ENCODE data around the gene ARHGAP40. TPM values are rescaled to one million over a fixed set of nuclear protein-coding genes. Genes with fewer than 3 reads are reported as not detected.

Gene ARHGAP40
- total RNA-seq, 1 experiment from 2014 or later: 0.18 TPM

- ChIA-PET POLR2A (no interaction called here), CTCF (interaction anchor here (0.5 to 0.6 kb wide), 2 partner anchors 32 to 251 kb away, joined by 3 to 5 read pairs; no protein-coding TSS in a partner anchor)
- intact Hi-C loops (cut with micrococcal nuclease; ENCODE audit: unreplicated experiment) (no loop called here), in situ Hi-C loops (cut with HindIII; ENCODE audit: low pct_unique_long_range_greater_than_20kb, low sequenced_read_pairs) (no loop called here)
- Histone ChIP-seq H3K27me3 (ENCODE audit: control insufficient read depth, insufficient read depth, low read length) (peaks cover 9% of the 10 kb centered on the region), H3K4me1 (ENCODE audit: control insufficient read depth, insufficient read depth, low read length) (peaks cover 5% of the 10 kb centered on the region), H3K27ac (ENCODE audit: low read length) (no peak overlapping the region), H3K9me3 (ENCODE audit: control insufficient read depth, insufficient read depth, low read depth, low read length) (no peaks in the 10 kb centered on the region), H3K36me3 (ENCODE audit: control insufficient read depth, insufficient read depth, low read length) (no peaks in the 10 kb centered on the region), H3K4me3 (ENCODE audit: low read depth in 2 of 2, low read length in 2 of 2) (no peak overlapping the region)
- DNase-seq (ENCODE audit: low read depth, low spot score) (peak; percentile 15), ATAC-seq (no peak; the same call in 1 of the 2 replicates)
- TF ChIP-seq POLR2AphosphoS5 (IDR thresholded peaks at IDR 0.05; ENCODE audit: low read depth, low read length) (no peak), SIN3A (IDR thresholded peaks at IDR 0.05; ENCODE audit: borderline replicate concordance, insufficient read depth, low read depth, low read length) (no peak), REST (IDR thresholded peaks at IDR 0.05; ENCODE audit: insufficient read depth in 1 of 2, low read depth in 2 of 2, low read length in 1 of 2) (no peak), CTCF (IDR thresholded peaks at IDR 0.05) (no peak)
- no TSS peak for BruUV-seq (replicated peaks)
These were observed 3.3 kb downstream of the ARHGAP40 start for GRCh38 chr20:38604873-38605303.

GRCh38 chr20:38607351-38607750 is 5.7 kb downstream of the ARHGAP40 start:
- ATAC-seq: no peak
- Histone ChIP-seq H3K4me1 (ENCODE audit: control insufficient read depth, insufficient read depth, low read length) (no peaks in the 10 kb centered on the region), H3K27me3 (ENCODE audit: control insufficient read depth, insufficient read depth, low read length) (peaks cover 6% of the 10 kb centered on the region), H3K36me3 (ENCODE audit: control insufficient read depth, insufficient read depth, low read length) (no peaks in the 10 kb centered on the region), H3K9me3 (ENCODE audit: control insufficient read depth, insufficient read depth, low read depth, low read length) (no peaks in the 10 kb centered on the region), H3K4me3 (ENCODE audit: low read depth in 2 of 2, low read length in 2 of 2) (no peak overlapping the region), H3K27ac (ENCODE audit: low read length) (no peak overlapping the region)
- no TSS peak for BruUV-seq (replicated peaks)
- TF ChIP-seq TCF7L2 (IDR thresholded peaks at IDR 0.05; ENCODE audit: low read depth, low read length): no peak
- TF ChIP-seq POLR2AphosphoS5 (IDR thresholded peaks at IDR 0.05; ENCODE audit: low read depth, low read length): no peak
- TF ChIP-seq CTCF (IDR thresholded peaks at IDR 0.05): no peak
- TF ChIP-seq REST (IDR thresholded peaks at IDR 0.05; ENCODE audit: insufficient read depth in 1 of 2, low read depth in 2 of 2, low read length in 1 of 2): no peak
- no peak for TF ChIP-seq SIN3A (IDR thresholded peaks at IDR 0.05; ENCODE audit: borderline replicate concordance, insufficient read depth, low read depth, low read length)
- in situ Hi-C loops (cut with HindIII; ENCODE audit: low pct_unique_long_range_greater_than_20kb, low sequenced_read_pairs) (no loop called here), intact Hi-C loops (cut with micrococcal nuclease; ENCODE audit: unreplicated experiment) (no loop called here)
- no peak for DNase-seq (ENCODE audit: low read depth, low spot score)
- POLR2A ChIA-PET: no interaction called here
- CTCF ChIA-PET: no interaction called here
